PC-9 (cell line): ENCODE measurements around the gene RC3H1. TPM values are rescaled to one million over a fixed set of nuclear protein-coding genes. Genes with fewer than 3 reads are reported as not detected.

Experiments
- Bru-seq: library from RNA; stranded (reverse); fragments of 400-500 nt; gene quantifications from one replicate; lab custom pipeline; 2021; lab: Mats Ljungman, UMichigan
- BruChase-seq, 2 experiments: library from RNA; stranded (reverse); fragments of 400-500 nt; gene quantifications; one replicate each; lab custom pipeline; 2021; lab: Mats Ljungman, UMichigan
- BruUV-seq: library from RNA; stranded (reverse); fragments of 400-500 nt; replicated peaks from 2 replicates; lab custom pipeline; 2021; lab: Mats Ljungman, UMichigan
- CTCF ChIA-PET: fragments of 300-600 bp; sonication (Branson Sonifier 250); formaldehyde crosslinking; loops from one replicate; lab custom pipeline; 2022; ENCODE audit warnings: antibody characterized with exemption; lab: Charles Lee
- POLR2A ChIA-PET: fragments of 300-600 bp; sonication (Branson Sonifier 250); formaldehyde crosslinking; loops from one replicate; lab custom pipeline; 2022; ENCODE audit warnings: antibody characterized with exemption; ENCODE audit not compliant: unreplicated experiment; lab: Charles Lee
- DNase-seq, 2 experiments: peaks; one replicate each; pipeline versions ENCODE4 v3.0.0 to v3.0.0-alpha.2; 2015 to 2022; ENCODE audit warnings: mixed read lengths in 1 of 2
- H2AFZ ChIP-seq: fragments of 200-600 bp; sonication (generic); 2 replicates; pipeline ENCODE4 v1.8.1; 2017; ENCODE audit warnings: antibody characterized with exemption
- H3F3A ChIP-seq: fragments of 200-600 bp; sonication (generic); 2 replicates; pipeline ENCODE4 v1.8.1; 2017; ENCODE audit warnings: antibody characterized with exemption, mild to moderate bottlenecking, low read depth; ENCODE audit not compliant: insufficient read depth
- H3K27ac ChIP-seq: fragments of 200-600 bp; sonication (generic); 2 replicates; pipeline ENCODE4 v1.6.1; 2016; ENCODE audit warnings: mixed run types
- H3K27me3 ChIP-seq: fragments of 200-600 bp; sonication (generic); 2 replicates; pipeline ENCODE4 v1.6.1; 2016; ENCODE audit warnings: low read depth, mixed run types; ENCODE audit not compliant: insufficient read depth
- H3K36me3 ChIP-seq: fragments of 200-600 bp; sonication (generic); 2 replicates; pipeline ENCODE4 v1.6.1; 2016; ENCODE audit warnings: low read depth, mixed run types
- H3K4me1 ChIP-seq: fragments of 200-600 bp; sonication (generic); replicated peaks from 2 replicates; pipeline ENCODE4 v1.6.1; 2016; ENCODE audit warnings: mixed run types; ENCODE audit not compliant: insufficient read depth
- H3K4me2 ChIP-seq: fragments of 200-600 bp; sonication (generic); 2 replicates; pipeline ENCODE4 v1.6.1; 2017; ENCODE audit warnings: mixed run types
- H3K4me3 ChIP-seq: fragments of 200-600 bp; sonication (generic); 2 replicates; pipeline ENCODE4 v1.6.1; 2016; ENCODE audit warnings: mixed run types
- H3K79me2 ChIP-seq: fragments of 200-600 bp; sonication (generic); 2 replicates; pipeline ENCODE4 v1.6.1; 2017; ENCODE audit warnings: low read depth, mixed run types
- H3K9me2 ChIP-seq: fragments of 200-600 bp; sonication (generic); 2 replicates; pipeline ENCODE4 v1.8.1; 2017; ENCODE audit warnings: mild to moderate bottlenecking; ENCODE audit not compliant: insufficient read depth
- H3K9me3 ChIP-seq: fragments of 200-600 bp; sonication (generic); 2 replicates; pipeline ENCODE4 v1.8.1; 2016; ENCODE audit warnings: low read depth; ENCODE audit not compliant: insufficient read depth
- H4K20me1 ChIP-seq: fragments of 200-600 bp; sonication (generic); 2 replicates; pipeline ENCODE4 v1.8.1; 2017; ENCODE audit not compliant: insufficient read depth
- CTCF ChIP-seq: fragments of 200-600 bp; sonication (generic); conservative IDR thresholded peaks from 2 replicates; pipeline ENCODE4 v1.6.1; 2017; ENCODE audit warnings: mixed run types, antibody characterized with exemption, mild to moderate bottlenecking, moderate library complexity
- EZH2 ChIP-seq: fragments of 200-600 bp; sonication (generic); IDR thresholded peaks from 2 replicates; pipeline ENCODE4 v1.8.0; 2017; ENCODE audit warnings: antibody characterized with exemption, low read depth
- intact Hi-C: fragments of 100-400 bp; cut with micrococcal nuclease; formaldehyde crosslinking; loops from one replicate; pipeline ENCODE4 v1.10.0; 2022; ENCODE audit not compliant: unreplicated experiment
- long read RNA-seq: library from polyadenylated mRNA; stranded (forward); transcript quantifications from one replicate; pipeline ENCODE4 v2.0.0, GENCODE V29; 2022
- total RNA-seq: library from RNA; stranded (reverse); gene quantifications from 2 replicates; pipeline ENCODE4 v1.2.3, GENCODE V29; 2021

RC3H1 gene
- 25.2 and 29.5 TPM in 2 replicates for total RNA-seq
- percentile 93 among the genes with signal in this experiment for Bru-seq, nascent RNA
- BruChase-seq, experiment 1, labeled RNA remaining after a 2-hour chase = percentile 96 among the genes with signal in this experiment
- BruChase-seq, experiment 2, labeled RNA remaining after a 6-hour chase = percentile 93 among the genes with signal in this experiment
- long read RNA-seq, full-length matches to known transcripts = 3 of 17 reads
- long read RNA-seq, partial matches to known transcripts = 0 of 17 reads
- long read RNA-seq, other reads (novel, unspliced or antisense) = 14 of 17 reads

GRCh38 chr1:174022080-174022975 is at the start of gene RC3H1:
Gene RC3H1 (minus strand): TSS chr1:174022357. CDS start chr1:173992985, 29,372 bp downstream.
- peaks cover 41% of the 10 kb centered on the region for H3K4me1 ChIP-seq
- H3K27me3 ChIP-seq = no peaks in the 10 kb centered on the region
- H3K4me3 ChIP-seq = peak within 1 kb of the TSS; percentile 76
- H3K27ac ChIP-seq = peak within 1 kb of the TSS; percentile 93
- POLR2A ChIA-PET = interaction anchor here (0.6 to 1.4 kb wide), 17 partner anchors 8 to 1579 kb away, joined by 3 to 16 read pairs (median 4); partner anchors contain the start of gene ZBTB37
- TF ChIP-seq EZH2 (no peak), CTCF (no peak)
- intact Hi-C loops = loop anchor here (1.0 to 5.0 kb wide), 2 partner anchors 53 to 135 kb away; partner anchors contain the start of gene RABGAP1L
- peak within 1 kb of the TSS; percentile 92 for H2AFZ ChIP-seq
- CTCF ChIA-PET = no interaction called here
- TSS peak; percentile 98 for BruUV-seq
- no peaks in the 10 kb centered on the region for H3K9me2 ChIP-seq
- peaks cover 14% of the 10 kb centered on the region; the same call in 1 of the 2 replicates for H3F3A ChIP-seq
- H3K36me3 ChIP-seq = peaks cover 4% of the 10 kb centered on the region; the same call in 1 of the 2 replicates
- no peaks in the 10 kb centered on the region for H3K9me3 ChIP-seq
- H3K4me2 ChIP-seq = peak within 1 kb of the TSS; percentile 100
- peak; percentile 80 to 90 for DNase-seq
- H4K20me1 ChIP-seq = peaks cover 23% of the 10 kb centered on the region
- H3K79me2 ChIP-seq = peaks cover 46% of the 10 kb centered on the region

GRCh38 chr1:174070614-174071013 is 48.5 kb upstream of the RC3H1 start:
- DNase-seq = no peak
- Histone ChIP-seq H3F3A (no peaks in the 10 kb centered on the region), H3K27me3 (no peaks in the 10 kb centered on the region), H3K4me3 (no peak overlapping the region), H2AFZ (no peak overlapping the region), H3K4me1 (no peaks in the 10 kb centered on the region), H3K79me2 (no peaks in the 10 kb centered on the region), H3K36me3 (no peaks in the 10 kb centered on the region), H4K20me1 (no peaks in the 10 kb centered on the region), H3K27ac (no peak overlapping the region), H3K4me2 (no peak overlapping the region), H3K9me2 (no peaks in the 10 kb centered on the region), H3K9me3 (no peaks in the 10 kb centered on the region)
- ChIA-PET CTCF (no interaction called here), POLR2A (no interaction called here)
- BruUV-seq = no TSS peak
- intact Hi-C loops = loop anchor here (5.0 to 10.0 kb wide), 3 partner anchors 98 to 1326 kb away; partner anchors contain the start of genes GAS5 and ZBTB37
- TF ChIP-seq EZH2 (no peak), CTCF (no peak)

- POLR2A ChIA-PET = interaction anchor here (0.7 kb wide), 1 partner anchor 757 kb away, joined by 3 read pairs; no protein-coding TSS in a partner anchor
- TF ChIP-seq EZH2 (no peak), CTCF (no peak)
- intact Hi-C loops = no loop called here
Measured at GRCh38 chr1:174068000-174068399, 45.8 kb upstream of the RC3H1 start.

More at GRCh38 chr1:174068000-174068399, 45.8 kb upstream of the RC3H1 start:
- Histone ChIP-seq H3K27me3 (no peaks in the 10 kb centered on the region), H2AFZ (no peak overlapping the region), H3F3A (no peaks in the 10 kb centered on the region), H3K36me3 (no peaks in the 10 kb centered on the region), H3K27ac (no peak overlapping the region), H3K4me2 (no peak overlapping the region), H3K9me2 (no peaks in the 10 kb centered on the region), H3K9me3 (no peaks in the 10 kb centered on the region), H4K20me1 (no peaks in the 10 kb centered on the region), H3K4me3 (no peak overlapping the region), H3K79me2 (no peaks in the 10 kb centered on the region), H3K4me1 (no peaks in the 10 kb centered on the region)
- CTCF ChIA-PET = interaction anchor here (0.5 kb wide), 1 partner anchor 9 kb away, joined by 3 read pairs; no protein-coding TSS in a partner anchor
- peak; percentile 8 to 36 for DNase-seq
- BruUV-seq = no TSS peak
